ENCODE results near the gene CRHR2.
"Not testable (repeated sequence)": the region's sequence is repeated elsewhere in the genome, so short reads cannot be mapped to it uniquely, and the experiment has no call there.

CRHR2 gene

GRCh38 chr7:30722187-30722586, 39.9 kb upstream of the CRHR2 start:
- Histone ChIP-seq H3K27ac (replicated peaks) (no peak overlapping the region), H3K27me3 (ENCODE audit: insufficient read depth, poor library complexity, severe bottlenecking) (no peaks in the 10 kb centered on the region), H3K4me3 (replicated peaks; ENCODE audit: insufficient read depth, low read length) (no peak overlapping the region)
- no peak for DNase-seq (ENCODE audit: low read depth in 1 of 2, low spot score in 1 of 2)
- TF ChIP-seq POLR2AphosphoS5 (IDR thresholded peaks at IDR 0.05; ENCODE audit: low read depth) (no peak), GABPA (IDR thresholded peaks at IDR 0.05; ENCODE audit: low read depth) (no peak), SPI1 (IDR thresholded peaks at IDR 0.05; ENCODE audit: borderline replicate concordance, low read depth) (no peak)
- TF ChIP-seq, protein P1, sequence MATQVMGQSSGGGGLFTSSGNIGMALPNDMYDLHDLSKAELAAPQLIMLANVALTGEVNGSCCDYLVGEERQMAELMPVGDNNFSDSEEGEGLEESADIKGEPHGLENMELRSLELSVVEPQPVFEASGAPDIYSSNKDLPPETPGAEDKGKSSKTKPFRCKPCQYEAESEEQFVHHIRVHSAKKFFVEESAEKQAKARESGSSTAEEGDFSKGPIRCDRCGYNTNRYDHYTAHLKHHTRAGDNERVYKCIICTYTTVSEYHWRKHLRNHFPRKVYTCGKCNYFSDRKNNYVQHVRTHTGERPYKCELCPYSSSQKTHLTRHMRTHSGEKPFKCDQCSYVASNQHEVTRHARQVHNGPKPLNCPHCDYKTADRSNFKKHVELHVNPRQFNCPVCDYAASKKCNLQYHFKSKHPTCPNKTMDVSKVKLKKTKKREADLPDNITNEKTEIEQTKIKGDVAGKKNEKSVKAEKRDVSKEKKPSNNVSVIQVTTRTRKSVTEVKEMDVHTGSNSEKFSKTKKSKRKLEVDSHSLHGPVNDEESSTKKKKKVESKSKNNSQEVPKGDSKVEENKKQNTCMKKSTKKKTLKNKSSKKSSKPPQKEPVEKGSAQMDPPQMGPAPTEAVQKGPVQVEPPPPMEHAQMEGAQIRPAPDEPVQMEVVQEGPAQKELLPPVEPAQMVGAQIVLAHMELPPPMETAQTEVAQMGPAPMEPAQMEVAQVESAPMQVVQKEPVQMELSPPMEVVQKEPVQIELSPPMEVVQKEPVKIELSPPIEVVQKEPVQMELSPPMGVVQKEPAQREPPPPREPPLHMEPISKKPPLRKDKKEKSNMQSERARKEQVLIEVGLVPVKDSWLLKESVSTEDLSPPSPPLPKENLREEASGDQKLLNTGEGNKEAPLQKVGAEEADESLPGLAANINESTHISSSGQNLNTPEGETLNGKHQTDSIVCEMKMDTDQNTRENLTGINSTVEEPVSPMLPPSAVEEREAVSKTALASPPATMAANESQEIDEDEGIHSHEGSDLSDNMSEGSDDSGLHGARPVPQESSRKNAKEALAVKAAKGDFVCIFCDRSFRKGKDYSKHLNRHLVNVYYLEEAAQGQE (IDR thresholded peaks at IDR 0.05; ENCODE audit: insufficient replicate concordance, low read depth) = no peak
- TF ChIP-seq, protein P2, sequence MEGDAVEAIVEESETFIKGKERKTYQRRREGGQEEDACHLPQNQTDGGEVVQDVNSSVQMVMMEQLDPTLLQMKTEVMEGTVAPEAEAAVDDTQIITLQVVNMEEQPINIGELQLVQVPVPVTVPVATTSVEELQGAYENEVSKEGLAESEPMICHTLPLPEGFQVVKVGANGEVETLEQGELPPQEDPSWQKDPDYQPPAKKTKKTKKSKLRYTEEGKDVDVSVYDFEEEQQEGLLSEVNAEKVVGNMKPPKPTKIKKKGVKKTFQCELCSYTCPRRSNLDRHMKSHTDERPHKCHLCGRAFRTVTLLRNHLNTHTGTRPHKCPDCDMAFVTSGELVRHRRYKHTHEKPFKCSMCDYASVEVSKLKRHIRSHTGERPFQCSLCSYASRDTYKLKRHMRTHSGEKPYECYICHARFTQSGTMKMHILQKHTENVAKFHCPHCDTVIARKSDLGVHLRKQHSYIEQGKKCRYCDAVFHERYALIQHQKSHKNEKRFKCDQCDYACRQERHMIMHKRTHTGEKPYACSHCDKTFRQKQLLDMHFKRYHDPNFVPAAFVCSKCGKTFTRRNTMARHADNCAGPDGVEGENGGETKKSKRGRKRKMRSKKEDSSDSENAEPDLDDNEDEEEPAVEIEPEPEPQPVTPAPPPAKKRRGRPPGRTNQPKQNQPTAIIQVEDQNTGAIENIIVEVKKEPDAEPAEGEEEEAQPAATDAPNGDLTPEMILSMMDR (IDR thresholded peaks at IDR 0.05; ENCODE audit: insufficient read depth, low read length) = no peak

DNA sequence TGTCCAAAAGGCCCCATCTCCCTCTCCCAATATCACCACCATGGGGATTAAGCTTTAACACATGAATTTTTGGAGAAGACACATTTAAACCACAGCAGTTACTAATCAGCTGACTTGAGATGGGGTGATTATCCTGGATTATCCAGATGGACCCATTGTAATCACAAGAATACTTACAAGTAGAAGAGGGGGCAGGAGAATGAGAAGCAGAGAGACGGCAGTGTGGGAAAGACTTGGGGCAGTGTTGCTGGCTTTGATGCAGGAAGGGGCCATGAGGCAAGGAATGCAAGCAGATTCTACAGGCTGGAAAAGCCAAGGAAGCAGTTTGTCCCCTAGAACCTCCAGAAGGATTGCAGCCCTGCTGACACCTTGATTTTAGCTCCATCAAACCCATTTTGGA, 39.0 kb upstream of the CRHR2 start:
- no peak for DNase-seq (ENCODE audit: low read depth in 1 of 2, low spot score in 1 of 2)
- Histone ChIP-seq H3K27ac (replicated peaks) (no peak overlapping the region), H3K4me3 (replicated peaks; ENCODE audit: insufficient read depth, low read length) (no peak overlapping the region), H3K27me3 (ENCODE audit: insufficient read depth, poor library complexity, severe bottlenecking) (no peaks in the 10 kb centered on the region)
- no peak for TF ChIP-seq GABPA (IDR thresholded peaks at IDR 0.05; ENCODE audit: low read depth)
- TF ChIP-seq, protein P1 (IDR thresholded peaks at IDR 0.05; ENCODE audit: insufficient replicate concordance, low read depth) = no peak
- TF ChIP-seq, protein P2 (IDR thresholded peaks at IDR 0.05; ENCODE audit: insufficient read depth, low read length) = no peak
- TF ChIP-seq POLR2AphosphoS5 (IDR thresholded peaks at IDR 0.05; ENCODE audit: low read depth) = no peak
- TF ChIP-seq SPI1 (IDR thresholded peaks at IDR 0.05; ENCODE audit: borderline replicate concordance, low read depth) = no peak

GRCh38 chr7:30719434-30719833, 37.2 kb upstream of the CRHR2 start:
- H3K27me3 ChIP-seq (ENCODE audit: insufficient read depth, poor library complexity, severe bottlenecking); H3K4me3 ChIP-seq (replicated peaks; ENCODE audit: insufficient read depth, low read length); DNase-seq (ENCODE audit: low read depth in 1 of 2, low spot score in 1 of 2); H3K27ac ChIP-seq (replicated peaks): not testable (repeated sequence)

DNA sequence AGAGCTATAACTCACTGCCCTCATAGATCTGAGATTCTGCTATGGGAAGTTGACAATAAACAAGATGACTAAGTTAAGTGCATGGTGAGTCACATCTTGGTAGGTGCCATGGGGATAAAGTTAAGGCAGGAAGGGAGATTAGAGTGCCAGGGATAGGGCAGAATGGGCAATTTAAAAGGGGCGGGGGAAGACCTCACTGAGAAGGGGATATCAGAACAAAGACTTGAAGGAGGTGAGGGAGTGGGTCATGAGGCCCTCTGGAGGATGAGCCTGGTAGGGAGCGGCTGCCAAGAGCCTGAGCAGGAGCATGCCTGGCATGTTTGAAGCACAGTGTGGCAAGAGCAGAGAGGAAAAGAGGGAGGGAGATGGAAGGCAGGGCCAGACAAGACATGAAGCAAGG, 34.9 kb upstream of the CRHR2 start:
- Histone ChIP-seq H3K4me3 (replicated peaks; ENCODE audit: insufficient read depth, low read length) (no peak overlapping the region), H3K27me3 (ENCODE audit: insufficient read depth, poor library complexity, severe bottlenecking) (no peaks in the 10 kb centered on the region), H3K27ac (replicated peaks) (no peak overlapping the region)
- TF ChIP-seq, protein P2 (IDR thresholded peaks at IDR 0.05; ENCODE audit: insufficient read depth, low read length) = no peak
- no peak for TF ChIP-seq GABPA (IDR thresholded peaks at IDR 0.05; ENCODE audit: low read depth)
- TF ChIP-seq, protein P1 (IDR thresholded peaks at IDR 0.05; ENCODE audit: insufficient replicate concordance, low read depth) = no peak
- no peak for TF ChIP-seq POLR2AphosphoS5 (IDR thresholded peaks at IDR 0.05; ENCODE audit: low read depth)
- TF ChIP-seq SPI1 (IDR thresholded peaks at IDR 0.05; ENCODE audit: borderline replicate concordance, low read depth) = no peak
- no peak for DNase-seq (ENCODE audit: low read depth in 1 of 2, low spot score in 1 of 2)

All from HL-60 (cell line).